T-helper 2 cell (primary cell): ENCODE results near the gene CCDC154.

ENCODE experiments used
- DNase-seq, 5 experiments: peaks; one replicate each; pipeline versions ENCODE4 v3.0.0 to v3.0.0-alpha.2; 2012 to 2022

Gene CCDC154

GRCh38 chr16:1387331-1387730 is 57.0 kb downstream of the CCDC154 start:
- no peak for DNase-seq

DNA sequence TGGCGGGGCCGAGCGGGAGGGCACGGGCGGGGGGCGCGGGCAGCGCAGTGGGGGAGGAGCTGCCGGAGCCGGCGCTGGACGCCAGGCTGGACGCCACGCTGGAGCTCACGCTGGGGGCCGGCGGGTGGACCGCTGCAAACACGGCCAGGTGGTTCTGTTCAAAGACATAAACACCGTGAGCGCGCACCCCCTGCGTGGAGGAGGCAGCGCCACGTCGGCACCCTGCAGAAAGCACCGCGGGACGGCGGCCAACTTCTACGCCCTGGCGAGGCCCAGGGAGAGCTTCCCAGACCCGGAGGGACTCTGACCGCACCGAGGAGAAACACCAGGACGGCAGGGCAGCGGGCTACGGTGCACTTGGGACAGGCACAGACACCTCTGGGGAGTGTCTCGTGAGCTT is 59.1 kb downstream of the CCDC154 start:
- DNase-seq, result no peak
